IPS DF 4.7 (cell line): ENCODE data around the gene TMEM151A.
"Not testable (repeated sequence)": the region's sequence is repeated elsewhere in the genome, so short reads cannot be mapped to it uniquely, and the experiment has no call there.

Experiments used
- DNase-seq: peaks from one replicate; pipeline ENCODE4 v3.0.0-alpha.2; 2013; ENCODE audit warnings: low spot score; ENCODE audit errors: extremely low read depth

The TMEM151A gene

DNA sequence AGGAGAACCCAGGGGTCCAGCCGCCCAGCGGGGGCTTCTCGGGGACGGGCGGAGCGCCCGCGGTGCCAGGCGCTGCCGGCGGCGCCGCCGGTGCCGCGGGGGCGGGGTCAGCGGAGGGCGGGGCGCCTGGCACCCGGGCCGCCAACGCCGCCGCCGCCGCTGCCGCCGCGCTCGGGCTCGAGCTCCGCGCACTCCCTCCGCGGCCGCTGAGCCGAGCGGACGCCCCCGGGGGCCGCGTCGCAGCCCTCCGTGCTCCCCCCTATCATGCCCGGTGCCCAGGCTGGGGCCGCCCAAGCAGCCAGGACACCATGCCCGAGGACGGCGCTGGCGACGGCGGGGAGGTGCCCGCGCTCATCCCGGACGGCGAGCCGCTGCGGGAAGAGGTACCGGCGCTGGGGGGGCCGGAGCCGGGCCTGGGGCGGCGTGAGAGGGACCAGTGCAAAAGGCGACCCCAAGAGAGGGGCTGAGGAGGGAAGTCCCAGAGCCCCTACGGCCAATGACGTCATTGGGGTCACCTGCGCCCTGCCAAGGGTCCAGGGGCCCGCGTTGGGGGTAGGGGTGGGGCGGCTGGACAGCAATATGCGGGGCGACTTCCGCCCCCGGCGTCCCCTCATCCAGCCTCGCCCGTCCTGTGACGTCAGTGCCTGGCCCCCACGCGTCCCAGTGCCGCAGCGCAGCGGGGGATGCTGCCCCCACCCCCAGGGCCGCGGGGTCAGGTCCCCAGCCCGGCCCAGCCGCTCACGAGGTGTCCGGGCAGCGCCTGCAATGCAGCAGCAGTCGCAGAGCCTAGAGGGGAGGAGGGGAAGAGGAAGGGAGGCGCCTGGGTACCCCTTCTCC, at the start of gene TMEM151A:
TMEM151A (plus strand) TSS at position 189 of the 837 bp plus-strand sequence; CDS start at position 309, 120 bp downstream.
- DNase-seq = no peak

DNA sequence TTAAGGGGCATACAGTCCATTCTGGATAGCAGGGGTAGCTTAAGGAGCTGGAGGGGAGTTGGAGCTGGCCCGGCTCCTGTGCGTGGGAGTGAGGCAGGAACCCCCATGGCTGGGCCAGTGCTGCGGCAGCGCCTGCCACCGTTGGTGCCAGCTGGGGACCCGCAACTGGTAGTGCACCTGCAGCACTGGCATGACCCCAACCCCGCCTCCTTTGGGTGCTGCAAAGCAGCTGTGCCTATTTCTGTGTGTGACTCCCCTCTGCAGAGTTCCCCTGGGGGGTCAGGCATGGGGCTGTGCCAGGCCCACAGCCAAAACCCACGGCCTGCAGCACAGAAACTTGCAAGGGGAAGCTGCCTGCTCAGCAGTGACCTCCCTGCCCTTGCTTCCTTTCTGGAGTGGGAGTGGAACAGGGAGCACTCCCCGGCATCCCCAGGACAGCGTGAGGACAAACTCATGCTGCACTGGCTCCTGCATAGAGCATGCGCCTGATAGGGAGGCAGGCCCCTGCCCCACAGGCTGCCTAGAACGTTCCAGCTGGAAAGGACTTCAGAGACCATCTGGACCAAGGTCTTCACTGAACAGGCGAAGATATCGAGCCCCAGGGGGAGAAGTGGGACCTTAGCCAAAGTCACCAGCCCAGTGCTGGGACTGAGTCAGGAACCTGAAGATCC, 49.5 kb upstream of the TMEM151A start:
- DNase-seq = no peak

DNA sequence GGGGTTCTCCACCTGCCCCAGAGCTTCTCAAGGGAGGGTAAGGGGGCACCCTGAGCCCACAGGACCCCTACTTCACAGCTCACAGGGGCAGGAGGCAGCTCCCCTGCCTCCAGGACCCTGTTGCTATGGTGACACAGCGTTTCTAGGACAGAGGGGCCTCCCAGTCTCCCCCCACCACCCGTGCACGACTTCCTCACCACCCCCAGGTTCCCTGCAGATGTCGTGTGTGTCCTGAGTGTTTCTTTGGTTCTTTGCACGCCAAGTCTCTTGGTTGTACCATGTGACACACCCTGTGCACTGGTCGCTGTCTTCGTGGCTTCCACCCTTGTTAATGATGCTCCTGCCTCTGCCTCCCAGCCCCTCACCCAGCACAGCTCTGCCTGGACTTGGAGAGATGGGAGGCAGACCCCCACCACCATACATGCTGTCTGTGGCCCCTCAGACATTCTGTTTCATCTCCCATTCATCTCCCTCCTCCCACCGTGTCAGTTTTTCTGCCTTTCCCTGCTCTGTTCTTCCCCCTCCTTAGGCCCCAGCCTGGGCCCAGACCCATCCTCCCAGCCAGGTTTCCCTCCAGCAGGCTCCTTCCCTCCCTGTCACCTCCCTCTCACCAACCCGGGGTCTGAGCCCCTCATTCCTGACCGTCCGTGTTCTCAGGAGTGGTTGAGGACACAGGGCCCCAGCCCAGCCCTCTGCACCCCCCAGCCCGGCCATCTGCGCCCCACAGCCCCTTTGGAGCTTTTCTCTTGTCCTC, 47.7 kb upstream of the TMEM151A start:
- DNase-seq = no peak

- no peak for DNase-seq
Observed at GRCh38 chr11:66247295-66247694, 44.4 kb upstream of the TMEM151A start.

- no peak for DNase-seq
Observed at GRCh38 chr11:66247801-66248200, 43.9 kb upstream of the TMEM151A start.

DNA sequence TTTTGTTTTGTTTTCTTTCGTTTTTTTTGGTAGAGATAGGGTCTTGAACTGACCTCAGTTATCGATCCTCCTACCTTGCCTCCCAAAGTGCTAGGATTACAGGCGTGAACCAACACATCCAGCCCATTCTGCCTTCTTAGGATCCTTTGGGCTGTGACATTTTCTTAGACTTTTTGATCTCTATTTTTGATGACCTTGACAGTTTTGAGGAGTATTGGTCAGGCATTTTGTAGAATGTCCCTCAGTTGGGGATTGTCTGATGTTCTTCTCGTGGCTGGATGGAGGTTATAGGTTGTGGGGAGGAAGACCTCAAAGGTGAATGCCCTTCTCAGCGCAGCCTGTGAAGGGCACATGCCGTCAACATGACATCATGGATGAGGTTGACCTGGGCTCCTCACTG, 42.8 kb upstream of the TMEM151A start:
- DNase-seq = no peak

- no peak for DNase-seq
Observed at GRCh38 chr11:66251809-66252208, 39.9 kb upstream of the TMEM151A start.

GRCh38 chr11:66253081-66253480, 38.6 kb upstream of the TMEM151A start:
- DNase-seq = not testable (repeated sequence)

DNA sequence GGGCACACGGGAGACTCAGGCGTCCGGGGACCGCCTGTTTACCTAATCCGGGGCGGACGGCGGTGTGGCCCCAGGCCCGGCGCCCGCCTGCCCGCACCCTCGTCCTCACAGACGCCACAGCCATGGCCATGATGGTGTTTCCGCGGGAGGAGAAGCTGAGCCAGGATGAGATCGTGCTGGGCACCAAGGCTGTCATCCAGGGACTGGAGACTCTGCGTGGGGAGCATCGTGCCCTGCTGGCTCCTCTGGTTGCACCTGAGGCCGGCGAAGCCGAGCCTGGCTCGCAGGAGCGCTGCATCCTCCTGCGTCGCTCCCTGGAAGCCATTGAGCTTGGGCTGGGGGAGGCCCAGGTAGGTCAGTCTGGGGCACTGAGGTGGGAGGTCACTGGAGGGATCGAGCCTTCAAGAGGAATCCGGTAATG, 33.2 kb upstream of the TMEM151A start:
- DNase-seq = no peak

GRCh38 chr11:66259225-66259624, 32.5 kb upstream of the TMEM151A start:
- DNase-seq = no peak

DNA sequence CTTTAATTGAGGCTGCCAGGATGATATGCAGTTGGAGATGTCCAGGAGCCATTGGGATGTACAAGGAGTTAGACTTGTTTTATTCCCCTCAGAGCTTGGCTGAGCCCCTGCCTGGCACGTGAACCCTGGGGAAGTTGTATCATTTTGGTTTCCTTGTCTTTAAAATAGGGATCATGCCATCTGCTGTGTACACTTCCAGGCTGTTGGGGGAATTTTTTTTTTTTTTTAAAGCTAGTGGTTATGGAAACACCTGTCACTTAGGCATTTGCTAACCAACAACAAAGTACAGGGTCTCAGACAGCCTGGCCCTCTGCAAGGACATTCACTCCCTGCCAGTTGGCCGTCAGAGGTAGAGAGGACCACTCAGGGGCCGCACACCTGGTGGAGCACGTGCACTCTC, 31.7 kb upstream of the TMEM151A start:
- DNase-seq = no peak

GRCh38 chr11:66261578-66261977, 30.1 kb upstream of the TMEM151A start:
- DNase-seq = no peak

DNA sequence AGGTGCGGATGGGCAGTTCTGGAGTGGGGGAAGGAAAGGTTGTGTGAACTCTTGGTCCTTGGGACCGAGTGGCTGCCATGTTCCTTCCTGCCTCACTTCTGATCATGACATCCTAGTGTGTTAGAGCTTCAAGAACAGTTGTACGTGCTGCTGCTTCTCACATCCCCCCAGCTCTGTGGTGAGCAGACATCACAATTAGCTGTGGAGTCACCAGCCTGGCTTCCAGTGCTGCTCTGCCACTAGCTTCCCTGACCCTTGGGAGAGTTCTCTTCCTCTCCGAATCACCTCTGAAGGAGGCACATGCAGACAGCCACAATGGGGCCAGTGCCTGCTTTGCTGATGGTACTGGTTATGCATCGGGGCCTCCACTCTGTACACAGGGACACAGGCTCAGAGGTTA, 29.5 kb upstream of the TMEM151A start:
- no peak for DNase-seq

DNA sequence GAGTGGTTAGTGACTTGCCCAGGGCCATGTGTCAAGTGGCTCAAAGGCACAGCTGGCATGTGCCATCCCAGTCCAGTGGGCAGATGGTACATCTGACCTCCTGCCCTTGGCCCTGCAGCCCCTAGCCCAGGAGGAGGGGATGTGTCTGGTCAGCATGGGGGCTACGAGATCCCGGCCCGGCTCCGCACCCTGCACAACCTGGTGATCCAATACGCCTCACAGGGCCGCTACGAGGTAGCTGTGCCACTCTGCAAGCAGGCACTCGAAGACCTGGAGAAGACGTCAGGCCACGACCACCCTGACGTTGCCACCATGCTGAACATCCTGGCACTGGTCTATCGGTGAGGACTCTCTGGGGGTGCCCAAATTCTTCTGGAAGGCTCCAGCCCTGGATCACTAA, 29.0 kb upstream of the TMEM151A start:
- no peak for DNase-seq

GRCh38 chr11:66263231-66263630, 28.5 kb upstream of the TMEM151A start:
- DNase-seq = no peak

- DNase-seq = no peak
Observed at GRCh38 chr11:66263785-66264184, 27.9 kb upstream of the TMEM151A start.

GRCh38 chr11:66264383-66264782, 27.3 kb upstream of the TMEM151A start:
- DNase-seq = no peak

GRCh38 chr11:66264914-66265313, 26.8 kb upstream of the TMEM151A start:
- no peak for DNase-seq

- no peak for DNase-seq
Observed at GRCh38 chr11:66265531-66266377, 25.9 kb upstream of the TMEM151A start.

- DNase-seq = no peak
Observed at GRCh38 chr11:66266378-66267038, 25.2 kb upstream of the TMEM151A start.

DNA sequence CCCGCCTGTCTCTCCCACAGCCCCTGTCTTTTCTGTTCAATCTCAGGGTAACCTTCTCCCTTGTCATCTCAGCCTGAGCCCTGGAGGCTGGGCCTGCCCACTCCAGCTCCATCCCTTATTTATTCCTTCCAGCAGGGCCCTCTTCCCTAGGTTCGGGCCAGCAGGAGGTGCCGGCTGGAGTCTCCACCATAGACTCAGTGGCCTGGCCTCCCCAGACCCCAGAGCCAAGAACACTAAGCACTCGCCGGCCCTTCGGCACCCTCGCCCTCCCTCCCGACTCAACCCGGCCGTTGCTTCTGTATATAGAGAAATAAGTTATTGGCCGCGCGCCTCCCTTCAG, 24.7 kb upstream of the TMEM151A start:
- DNase-seq = no peak
